ENCODE results near the gene STXBP6. TPM values are rescaled to one million over a fixed set of nuclear protein-coding genes. Genes with fewer than 3 reads are reported as not detected.
"Not testable (repeated sequence)": the region's sequence is repeated elsewhere in the genome, so short reads cannot be mapped to it uniquely, and the experiment has no call there.

STXBP6 gene
- total and polyA plus RNA-seq, 8 donors, result 9.9 to 28.5 (median 23.2) TPM

DNA sequence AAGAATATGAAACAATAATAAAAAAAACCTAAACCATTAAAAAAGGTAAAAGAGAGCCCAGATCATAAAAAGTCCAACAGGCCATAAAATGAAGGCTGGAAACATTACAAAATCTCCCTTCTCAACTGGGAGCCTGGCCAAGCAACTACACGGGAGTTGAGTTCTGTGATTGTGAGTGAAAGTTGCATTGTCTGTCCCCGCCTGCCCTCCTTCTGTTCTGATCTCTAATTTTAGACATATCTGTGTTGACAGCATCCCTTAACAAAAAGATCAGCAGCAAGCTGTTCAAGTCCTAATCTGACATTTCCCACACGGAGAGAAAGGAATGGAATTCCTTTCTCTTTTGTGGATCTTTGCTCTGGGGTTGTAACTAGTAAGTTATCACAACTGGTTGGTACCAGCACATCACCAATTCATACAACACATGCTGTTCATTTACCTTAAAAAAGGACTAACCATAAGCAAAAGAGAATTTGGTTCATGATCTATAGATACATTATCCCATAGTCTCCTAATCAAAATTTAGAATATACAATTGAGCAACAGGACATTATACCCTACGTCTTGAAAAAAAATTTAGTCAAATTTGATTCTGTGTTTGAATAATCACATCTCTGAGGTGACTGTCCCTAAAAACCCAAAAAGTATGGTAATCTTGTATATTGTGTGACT is 210.9 kb downstream of the STXBP6 start:
- H3K4me1 ChIP-seq, result peaks cover 4 to 22% (median 17%) of the 10 kb centered on the region in 3 donors
- no peaks in the 10 kb centered on the region for H3K27me3 ChIP-seq
- H3K9me3 ChIP-seq, result no peaks in the 10 kb centered on the region
- no peak for TF ChIP-seq CTCF (IDR thresholded peaks at IDR 0.05)
- whole genome bisulfite sequencing, 2 donors, result 29 to 30% methylated on average over 4 of the region's 4 CpGs
- no peak overlapping the region for H3K4me3 ChIP-seq
- intact Hi-C loops (cut with DNase I), result no loop called here
- peak in 3 of 4 donors; percentile 32 to 49 (median 45) for ATAC-seq
- no peak for DNase-seq
- peak overlapping the region in 2 of 4 donors; percentile 2 to 35 for H3K27ac ChIP-seq
- no peak for FAIRE-seq
- H3K36me3 ChIP-seq, result no peaks in the 10 kb centered on the region

GRCh38 chr14:24837280-24838046 is 212.5 kb downstream of the STXBP6 start:
- peaks cover 4 to 22% (median 14%) of the 10 kb centered on the region in 3 donors for H3K4me1 ChIP-seq
- no peaks in the 10 kb centered on the region for H3K27me3 ChIP-seq
- no peak overlapping the region for H3K4me3 ChIP-seq
- WGBS, 2 donors, result 78 to 84% methylated on average over 3 of the region's 3 CpGs
- DNase-seq, result no peak
- FAIRE-seq, result no peak
- no peak for TF ChIP-seq CTCF (IDR thresholded peaks at IDR 0.05)
- no peak overlapping the region for H3K27ac ChIP-seq
- intact Hi-C loops (cut with DNase I), result no loop called here
- ATAC-seq, result no peak
- no peaks in the 10 kb centered on the region for H3K9me3 ChIP-seq
- H3K36me3 ChIP-seq, result no peaks in the 10 kb centered on the region

GRCh38 chr14:24836324-24836723 is 213.6 kb downstream of the STXBP6 start:
- ATAC-seq; H3K4me3 ChIP-seq; FAIRE-seq; H3K27me3 ChIP-seq; H3K27ac ChIP-seq; DNase-seq; H3K9me3 ChIP-seq; H3K36me3 ChIP-seq; intact Hi-C loops (cut with DNase I): not testable (repeated sequence)
- 83 to 98% methylated on average over 6 of the region's 6 CpGs for WGBS, 2 donors
- peaks cover 4 to 22% (median 14%) of the 10 kb centered on the region in 3 donors for H3K4me1 ChIP-seq

DNA sequence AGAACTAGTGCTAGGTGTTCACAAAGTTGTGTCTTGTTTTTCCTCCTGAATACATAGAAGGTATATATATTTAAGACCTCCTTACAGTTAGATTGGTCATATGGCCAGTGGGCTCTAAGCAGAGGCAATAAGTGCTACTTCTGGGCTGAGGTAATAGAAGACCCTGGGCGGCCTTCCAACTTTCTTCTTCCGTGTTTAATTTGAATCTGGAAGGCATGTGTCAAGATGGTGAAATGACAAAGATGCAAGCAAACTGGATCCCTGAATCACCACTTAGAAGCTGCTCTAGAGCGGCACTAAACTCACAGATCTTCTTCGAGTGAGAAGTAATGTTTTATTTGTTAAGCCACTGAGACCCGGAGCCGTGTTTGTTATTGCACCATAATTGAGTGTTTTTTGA is 215.0 kb downstream of the STXBP6 start:
- Histone ChIP-seq H3K4me1 (peaks cover 5 to 16% (median 13%) of the 10 kb centered on the region in 3 donors), H3K9me3 (no peaks in the 10 kb centered on the region), H3K4me3 (no peak overlapping the region), H3K27ac (no peak overlapping the region), H3K36me3 (no peaks in the 10 kb centered on the region), H3K27me3 (no peaks in the 10 kb centered on the region)
- TF ChIP-seq CTCF (IDR thresholded peaks at IDR 0.05), result no peak
- FAIRE-seq (no peak), DNase-seq (no peak), ATAC-seq (no peak)
- 89 to 91% methylated on average over 6 of the region's 6 CpGs for WGBS, 2 donors
- intact Hi-C loops (cut with DNase I), result no loop called here

GRCh38 chr14:24833385-24833784 is 216.6 kb downstream of the STXBP6 start:
- H3K27me3 ChIP-seq, result no peaks in the 10 kb centered on the region
- ATAC-seq (no peak), FAIRE-seq (peak; percentile 5), DNase-seq (no peak)
- H3K9me3 ChIP-seq, result no peaks in the 10 kb centered on the region
- H3K27ac ChIP-seq, result no peak overlapping the region
- H3K4me1 ChIP-seq, result peaks cover under 1 to 9% (median 6%) of the 10 kb centered on the region in 3 donors
- TF ChIP-seq CTCF (IDR thresholded peaks at IDR 0.05), result no peak
- intact Hi-C loops (cut with DNase I), result no loop called here
- H3K4me3 ChIP-seq, result no peak overlapping the region
- H3K36me3 ChIP-seq, result no peaks in the 10 kb centered on the region
- WGBS, 2 donors, result 58 to 71% methylated on average over 1 of the region's 1 CpG

All from pancreas (tissue), 10 donors.